Measurements from ENCODE around the gene TADA1. TPM values are rescaled to one million over a fixed set of nuclear protein-coding genes. Genes with fewer than 3 reads are reported as not detected.
"Not testable (repeated sequence)": the region's sequence is repeated elsewhere in the genome, so short reads cannot be mapped to it uniquely, and the experiment has no call there.

TADA1 gene
- total RNA-seq, 1 donor from 2014 or later = 9.6 TPM

DNA sequence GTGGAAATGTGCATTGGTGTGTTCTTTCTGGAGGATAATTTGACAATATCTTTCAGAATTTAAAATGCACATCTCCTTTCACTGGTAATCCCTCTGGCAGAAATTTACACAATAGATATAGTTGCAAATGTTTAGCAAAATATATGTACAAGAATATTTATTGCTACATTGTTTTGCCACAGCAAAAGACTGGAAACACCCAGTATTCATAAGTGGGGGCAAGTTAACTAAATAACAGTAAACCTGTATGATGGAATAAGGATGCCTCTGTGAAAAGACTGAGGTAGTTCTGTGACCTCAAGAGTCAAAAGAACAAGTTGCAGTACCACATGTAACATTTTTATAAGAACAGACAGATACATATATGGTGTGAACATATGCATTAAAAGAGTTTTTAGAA, 13.7 kb upstream of the TADA1 start:
- no peak for DNase-seq (ENCODE audit: low spot score)

DNA sequence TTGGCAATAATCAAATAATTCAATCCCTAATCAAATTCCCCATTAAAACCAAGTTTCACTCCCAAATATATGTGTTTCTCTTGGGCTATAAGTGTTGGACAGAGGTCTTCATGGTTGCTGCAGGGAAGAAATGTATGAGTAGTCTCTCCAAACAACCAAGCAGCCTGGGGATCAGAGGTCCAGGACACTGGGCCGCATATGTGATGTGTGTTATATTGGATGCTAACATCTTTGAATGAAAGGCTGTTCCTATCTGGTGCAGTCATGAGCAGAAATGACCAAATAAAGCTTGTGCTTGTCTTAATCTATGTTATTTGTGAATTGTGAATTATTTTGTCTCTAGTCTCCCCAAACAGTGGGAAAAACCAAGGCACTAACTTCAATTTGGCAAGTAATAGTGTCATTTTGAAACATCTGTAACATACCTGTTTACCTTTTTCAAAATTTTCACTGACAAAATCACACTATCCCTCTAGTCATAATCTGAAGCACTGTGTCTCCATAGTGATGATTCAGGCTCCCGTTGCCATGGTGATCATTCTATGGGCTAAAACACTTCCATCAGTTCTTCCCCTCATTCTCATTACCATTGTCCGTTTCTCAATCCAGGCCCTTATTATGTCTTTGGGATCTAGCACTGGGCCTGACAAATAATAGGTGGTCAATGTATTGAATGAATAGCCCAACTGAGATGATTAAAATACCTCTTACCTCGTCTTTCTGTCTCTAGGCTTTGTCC, 12.5 kb upstream of the TADA1 start:
- DNase-seq (ENCODE audit: low spot score) = no peak

DNA sequence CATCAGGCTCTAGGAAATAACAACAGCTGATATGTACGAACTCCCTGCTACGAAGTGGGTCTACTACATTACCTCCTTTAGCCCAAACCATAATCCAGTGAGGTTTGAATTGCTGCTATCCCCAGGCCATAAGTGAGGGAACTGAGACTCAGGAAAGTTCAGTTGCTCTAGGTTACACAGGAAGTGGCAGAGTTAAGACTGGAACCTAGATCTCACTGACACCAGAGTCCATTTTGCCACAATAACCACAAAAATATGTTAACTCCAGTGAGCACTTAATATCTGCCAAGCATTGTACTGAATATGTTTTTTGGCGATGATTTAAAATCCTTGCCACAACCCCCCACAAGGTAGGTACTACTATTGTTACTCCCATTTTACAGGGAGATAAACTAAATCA, 8.9 kb upstream of the TADA1 start:
- no peak for DNase-seq (ENCODE audit: low spot score)

DNA sequence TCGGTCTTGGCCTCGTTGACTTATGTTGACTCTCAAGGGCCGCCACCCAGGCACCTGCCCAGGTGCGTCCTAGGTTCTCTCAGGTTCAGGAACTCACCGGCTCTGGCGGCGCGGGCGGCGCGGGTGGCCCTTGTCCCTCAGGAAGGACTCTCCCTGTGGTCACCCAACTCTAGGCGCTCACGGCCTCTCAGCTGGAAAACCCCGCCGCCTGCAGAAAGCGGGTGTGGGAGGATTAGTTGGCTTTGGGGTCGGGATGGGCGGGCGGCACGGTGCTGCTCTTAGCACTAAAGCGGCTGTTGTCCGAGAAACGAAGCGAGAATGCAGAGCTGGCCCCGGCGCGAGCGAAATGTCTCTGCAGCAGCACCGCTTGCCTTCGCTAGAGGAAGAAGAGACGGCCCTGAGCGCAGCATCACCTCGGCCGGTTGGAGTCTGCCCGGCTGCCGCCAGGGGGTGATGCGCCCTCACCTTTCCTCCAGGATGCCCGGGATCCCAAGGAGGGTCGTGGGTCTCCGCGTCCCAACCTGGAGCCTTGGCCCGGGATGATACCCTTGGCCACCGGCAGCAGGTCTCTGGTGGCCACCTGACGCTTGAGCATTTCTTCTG, 8.1 kb upstream of the TADA1 start:
- peak; percentile 19 for DNase-seq (ENCODE audit: low spot score)

DNA sequence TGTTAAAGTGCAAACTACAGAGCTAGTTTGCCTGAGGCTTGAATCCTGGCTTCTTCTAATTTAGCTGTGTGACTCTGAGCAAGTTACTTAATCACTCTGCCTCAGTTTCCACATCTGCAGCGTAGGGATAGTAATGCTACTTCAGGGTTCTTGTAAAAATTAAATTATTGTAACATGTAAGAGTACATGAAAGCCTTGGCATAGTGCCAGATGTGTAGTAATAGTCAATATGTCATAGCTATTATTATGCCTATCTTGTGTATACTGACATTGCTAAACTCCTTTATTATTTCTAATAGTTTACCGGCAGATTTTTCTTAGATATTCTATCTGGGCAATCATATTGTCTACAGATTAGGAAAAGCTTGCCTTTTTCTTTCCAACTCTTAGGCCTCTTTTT, 6.8 kb upstream of the TADA1 start:
- DNase-seq (ENCODE audit: low spot score) = no peak

DNA sequence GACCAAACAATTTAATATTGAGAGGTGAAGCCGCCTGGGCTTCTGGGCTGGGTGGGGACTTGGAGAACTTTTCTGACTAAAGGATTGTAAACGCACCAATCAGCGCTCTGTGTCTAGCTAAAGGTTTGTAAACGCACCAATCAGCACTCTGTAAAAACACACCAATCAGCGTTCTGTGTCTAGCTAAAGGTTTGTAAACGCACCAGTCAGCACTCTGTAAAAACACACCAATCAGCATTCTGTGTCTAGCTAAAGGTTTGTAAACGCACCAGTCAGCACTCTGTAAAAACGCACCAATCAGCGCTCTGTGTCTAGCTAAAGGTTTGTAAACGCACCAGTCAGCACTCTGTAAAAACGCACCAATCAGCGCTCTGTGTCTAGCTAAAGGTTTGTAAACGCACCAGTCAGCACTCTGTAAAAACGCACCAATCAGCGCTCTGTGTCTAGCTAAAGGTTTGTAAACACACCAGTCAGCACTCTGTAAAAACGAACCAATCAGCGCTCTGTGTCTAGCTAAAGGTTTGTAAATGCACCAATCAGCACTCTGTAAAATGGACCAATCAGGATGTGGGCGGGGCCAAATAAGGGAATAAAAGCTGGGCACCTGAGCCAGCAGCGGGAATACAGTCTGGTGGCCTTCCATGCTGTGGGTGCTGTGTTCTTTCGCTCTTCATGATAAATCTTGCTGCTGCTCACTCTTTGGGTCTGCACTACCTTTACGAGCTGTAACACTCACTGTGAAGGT, 2.3 kb upstream of the TADA1 start:
- DNase-seq (ENCODE audit: low spot score) = not testable (repeated sequence)

DNA sequence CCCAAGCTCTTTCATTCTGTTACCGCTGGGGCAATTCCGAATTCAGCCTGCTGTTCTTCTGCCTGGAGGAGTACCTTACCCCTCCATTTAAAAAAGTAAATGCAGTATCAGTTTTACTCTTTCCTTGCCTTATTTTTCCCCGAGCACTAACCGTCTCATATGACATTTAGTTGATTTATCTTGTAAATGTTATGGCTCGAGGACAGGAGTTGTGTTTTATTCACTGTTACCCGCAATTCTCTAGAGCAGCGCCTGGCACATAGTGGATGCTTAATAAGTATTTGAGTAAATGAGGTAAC, 425 bp upstream of the TADA1 start:
- DNase-seq (ENCODE audit: low spot score) = no peak

DNA sequence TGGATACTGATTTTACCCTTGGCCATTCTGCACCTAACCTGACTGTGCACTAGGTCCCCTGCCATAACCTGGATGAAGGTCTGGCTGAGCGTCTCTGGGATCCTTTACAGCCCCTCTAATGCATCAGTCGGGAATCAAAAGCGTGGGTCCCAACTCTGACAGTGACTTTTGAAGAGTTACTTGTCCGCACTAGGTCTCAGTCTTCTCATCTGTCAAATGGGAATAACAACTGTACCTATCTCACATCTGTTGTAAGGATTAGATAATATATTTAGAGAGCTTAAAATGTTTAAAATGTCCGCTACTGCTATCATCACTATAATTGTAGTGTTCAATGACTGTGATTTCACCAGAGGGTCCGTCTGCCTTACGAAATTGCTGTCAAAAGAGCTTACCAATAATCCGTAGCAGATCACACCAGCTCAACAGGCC, 746 bp downstream of the TADA1 start:
- no peak for DNase-seq (ENCODE audit: low spot score)

DNA sequence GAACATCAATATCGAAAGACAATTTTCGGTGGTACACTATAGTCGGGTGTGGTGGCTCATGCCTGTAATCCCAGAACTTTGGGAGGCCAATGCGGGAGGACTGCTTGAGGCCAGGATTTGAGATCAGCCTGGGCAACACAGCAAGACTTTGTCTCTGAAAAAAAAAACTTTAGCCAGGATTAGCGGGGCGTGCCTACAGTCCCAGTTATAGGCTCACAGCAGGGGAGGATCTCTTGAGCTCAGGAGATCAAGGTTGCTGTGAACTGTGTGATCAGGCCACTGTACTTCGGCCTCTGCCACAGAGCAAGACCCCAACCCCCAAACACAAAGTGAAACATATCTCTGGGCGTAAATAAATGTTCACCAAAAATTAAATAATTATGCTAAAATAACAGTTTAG, 1.6 kb downstream of the TADA1 start:
- no peak for DNase-seq (ENCODE audit: low spot score)

DNA sequence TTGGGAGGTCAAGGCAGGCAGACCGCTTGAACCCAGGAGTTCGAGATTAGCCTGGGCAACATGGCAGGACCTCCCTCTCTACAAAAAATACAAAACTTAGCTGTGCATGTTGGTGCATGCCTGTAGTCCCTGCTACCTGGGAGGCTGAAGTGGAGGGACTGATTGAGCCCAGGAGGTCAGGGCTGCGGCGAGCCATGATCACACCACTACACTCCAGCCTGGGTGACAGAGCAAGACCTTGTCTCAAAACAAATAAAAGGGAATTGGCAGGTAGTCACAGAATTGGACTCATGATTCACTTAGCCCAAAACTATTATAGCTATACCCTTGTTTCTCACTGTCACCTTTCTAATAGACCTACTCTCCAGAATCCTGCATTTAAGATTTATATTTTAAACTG, 5.5 kb downstream of the TADA1 start:
- no peak for DNase-seq (ENCODE audit: low spot score)

DNA sequence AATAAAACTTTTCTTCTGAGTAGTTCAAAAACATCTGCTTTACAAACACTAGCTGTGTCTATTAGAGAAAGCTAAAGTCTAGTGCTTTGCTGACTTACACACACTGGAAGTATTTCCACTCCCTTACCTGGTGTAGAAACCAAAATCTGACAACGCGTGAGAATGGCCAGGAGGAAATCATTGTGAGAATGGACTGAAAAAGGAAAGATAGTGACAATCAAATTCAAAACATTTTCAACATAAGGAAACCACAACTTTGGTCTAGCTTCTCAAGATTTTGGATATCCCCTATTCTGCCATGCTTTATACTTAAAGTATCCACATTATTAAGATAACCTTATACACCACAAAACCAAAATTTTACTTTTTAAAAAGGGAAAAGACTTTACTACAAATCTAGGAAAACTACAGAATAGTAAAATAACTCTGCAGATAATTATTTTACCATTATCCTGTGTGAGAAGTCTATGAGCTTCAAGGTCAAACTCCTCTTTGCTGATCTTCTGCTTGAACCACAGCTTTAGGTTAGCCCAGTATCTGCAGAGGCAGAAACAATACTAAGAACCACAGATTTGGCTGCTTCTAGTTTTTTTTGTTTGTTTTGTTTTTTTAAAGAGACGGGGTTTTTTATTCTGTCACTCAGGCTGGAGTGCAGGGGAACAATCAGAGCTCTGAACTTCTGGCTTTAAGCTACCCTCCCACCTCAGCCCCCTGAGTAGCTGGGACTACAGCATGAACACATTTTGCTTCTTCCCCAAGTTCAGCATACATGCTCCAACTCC, 6.6 kb downstream of the TADA1 start:
- DNase-seq (ENCODE audit: low spot score) = no peak

DNA sequence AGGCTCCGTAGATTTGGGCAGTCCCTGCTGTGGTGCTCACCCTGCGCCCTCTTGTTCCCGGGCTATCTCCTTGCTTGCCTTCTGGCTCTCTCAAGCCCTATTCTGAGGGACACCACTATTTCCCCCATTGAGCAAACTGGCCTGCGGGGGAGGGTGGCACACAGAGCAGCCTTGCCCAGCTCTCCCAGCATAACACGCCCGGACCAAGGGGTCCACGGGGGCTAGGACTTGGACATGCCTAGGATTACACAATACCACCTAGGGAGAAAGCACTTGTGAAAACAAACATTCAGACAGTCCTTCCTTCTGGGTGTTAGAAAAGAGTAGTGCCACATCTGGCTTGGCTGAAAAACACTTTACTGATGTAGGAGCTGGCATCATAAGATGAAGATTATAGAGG, 7.4 kb downstream of the TADA1 start:
- no peak for DNase-seq (ENCODE audit: low spot score)

DNA sequence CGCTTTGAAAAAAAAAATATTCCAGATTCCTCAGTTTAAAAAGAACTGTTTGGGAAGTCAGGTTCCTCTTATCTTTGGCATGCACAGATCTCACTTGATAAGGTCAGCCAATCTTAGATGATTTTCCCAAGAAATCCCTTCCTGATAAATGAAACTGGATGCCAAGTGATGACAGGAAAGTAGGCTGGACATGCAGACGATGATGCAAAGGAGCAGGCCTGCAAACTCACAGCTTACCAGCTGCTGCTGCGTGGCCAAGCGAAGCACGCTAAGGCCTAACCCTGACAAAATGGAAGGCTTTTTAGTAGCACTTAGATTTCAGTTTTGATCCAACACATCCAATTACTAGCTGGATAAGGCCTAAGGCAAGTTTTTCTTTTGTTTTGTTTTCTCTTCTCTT, 10.1 kb downstream of the TADA1 start:
- no peak for DNase-seq (ENCODE audit: low spot score)

DNA sequence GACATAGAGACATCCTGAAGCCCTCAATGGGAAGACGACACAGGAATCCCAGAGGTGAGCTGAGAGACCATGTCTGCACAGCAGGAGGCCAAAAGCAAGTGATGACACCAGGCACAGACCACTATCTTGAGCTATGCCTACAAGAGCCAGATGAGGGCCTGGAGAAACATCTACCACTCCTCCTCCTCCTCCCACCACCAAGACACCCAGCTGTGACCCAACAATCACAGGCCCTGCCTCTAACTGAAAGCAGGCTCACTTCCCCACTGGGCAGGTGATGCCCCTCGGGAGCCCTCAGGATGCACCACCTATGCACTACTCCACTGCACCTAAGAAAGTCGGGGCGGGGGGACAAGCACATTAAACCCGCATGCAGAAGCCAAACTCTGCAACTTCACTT, 16.5 kb downstream of the TADA1 start:
- no peak for DNase-seq (ENCODE audit: low spot score)

DNA sequence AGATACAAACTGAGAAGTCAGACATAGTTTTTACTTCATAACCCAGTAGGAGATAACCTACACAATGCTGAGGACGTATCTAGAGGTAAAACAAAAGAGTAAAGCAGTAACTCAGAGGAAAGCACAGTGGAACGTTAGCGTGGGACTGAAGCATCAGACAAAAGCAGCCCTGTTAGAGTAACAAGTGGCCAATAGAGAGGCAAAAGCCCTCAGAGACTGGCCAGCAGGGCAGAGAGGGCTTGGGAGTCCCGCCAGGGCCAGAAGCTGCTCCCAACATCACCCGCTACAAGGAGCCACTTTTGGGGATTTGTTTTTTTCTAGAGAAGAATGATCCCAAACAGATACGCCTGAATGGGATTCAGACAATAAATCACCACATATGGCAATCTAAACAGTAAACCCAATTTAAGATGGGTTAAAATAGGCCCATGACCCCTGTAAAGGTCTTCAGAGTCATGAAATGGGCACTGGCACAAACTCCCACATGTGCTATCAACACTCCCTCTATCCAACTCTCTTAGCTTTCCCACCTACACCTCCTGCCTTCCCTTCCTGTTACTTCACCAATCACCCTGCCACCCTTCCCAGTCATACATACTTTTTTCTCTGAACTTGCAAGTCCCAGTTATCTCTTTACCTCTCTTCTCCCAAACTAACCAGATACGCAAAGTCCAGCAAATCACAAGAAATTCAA, 17.2 kb downstream of the TADA1 start:
- no peak for DNase-seq (ENCODE audit: low spot score)

DNA sequence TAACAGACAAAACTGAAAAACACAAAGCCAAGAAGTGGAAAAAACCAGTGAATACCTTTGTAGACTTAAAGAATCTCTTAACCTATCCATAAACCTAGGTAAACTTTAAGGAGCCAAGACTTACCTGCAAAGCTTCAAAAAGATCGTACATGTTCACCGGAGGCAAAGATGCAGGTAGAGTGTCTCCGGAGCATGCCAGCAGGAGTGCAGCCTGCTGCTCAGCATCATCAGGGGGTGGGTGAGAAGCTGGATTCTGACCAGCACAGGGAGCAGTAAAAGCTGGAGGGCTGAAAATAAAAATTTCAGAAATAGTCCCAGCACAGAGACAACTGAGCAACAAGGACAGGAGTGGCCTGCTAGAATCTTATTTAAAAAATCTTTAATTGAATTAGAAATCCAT, 18.1 kb downstream of the TADA1 start:
- no peak for DNase-seq (ENCODE audit: low spot score)

DNA sequence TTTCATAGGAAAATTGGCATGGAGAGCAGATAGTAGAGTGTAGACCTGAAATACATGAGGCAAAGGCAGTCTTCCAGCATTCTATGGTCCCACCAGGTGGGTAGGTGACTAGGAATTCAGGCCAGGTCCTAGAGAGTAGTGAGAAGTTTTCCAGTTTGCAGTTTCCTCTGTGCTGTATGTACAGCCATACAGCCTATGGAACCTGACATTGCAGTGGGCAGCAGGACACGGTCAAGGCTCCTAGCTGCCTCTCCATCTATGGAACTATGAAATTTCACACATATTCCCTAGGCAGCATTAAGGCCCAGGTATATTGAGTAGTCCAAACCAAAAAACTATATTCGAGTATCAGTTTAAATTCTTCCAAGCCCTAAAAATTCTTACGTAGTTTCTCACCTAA, 20.5 kb downstream of the TADA1 start:
- DNase-seq (ENCODE audit: low spot score) = no peak

DNA sequence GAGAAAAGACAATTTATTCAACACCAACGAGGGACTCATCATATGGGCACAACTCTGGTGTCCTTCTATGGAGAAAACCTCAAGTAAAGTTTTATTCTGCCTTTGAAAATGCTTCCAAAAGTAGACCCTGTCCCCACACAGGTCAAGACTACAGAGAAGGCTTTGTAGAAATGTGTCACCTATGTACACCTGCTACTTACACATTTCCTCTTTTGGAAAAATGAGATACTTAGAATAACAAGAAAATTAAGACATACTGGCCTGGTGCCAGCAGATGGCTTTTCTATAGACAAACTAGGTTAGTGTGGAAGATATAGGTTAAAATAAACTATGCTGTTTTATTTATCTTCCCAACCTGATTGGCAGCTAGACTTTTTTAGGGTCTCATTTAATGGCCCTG, 23.1 kb downstream of the TADA1 start:
- DNase-seq (ENCODE audit: low spot score) = no peak

DNA sequence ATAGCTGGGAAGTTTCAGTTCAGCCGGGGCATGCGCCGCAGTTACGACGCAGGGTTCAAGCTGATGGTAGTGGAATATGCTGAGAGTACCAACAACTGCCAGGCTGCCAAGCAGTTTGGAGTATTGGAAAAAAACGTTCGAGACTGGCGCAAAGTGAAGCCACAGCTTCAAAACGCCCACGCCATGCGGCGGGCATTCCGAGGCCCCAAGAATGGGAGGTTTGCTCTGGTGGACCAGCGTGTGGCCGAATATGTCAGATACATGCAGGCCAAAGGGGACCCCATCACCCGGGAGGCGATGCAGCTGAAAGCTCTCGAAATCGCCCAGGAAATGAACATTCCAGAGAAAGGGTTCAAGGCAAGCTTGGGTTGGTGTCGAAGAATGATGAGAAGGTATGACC, 26.9 kb downstream of the TADA1 start:
- DNase-seq (ENCODE audit: low spot score) = no peak

DNA sequence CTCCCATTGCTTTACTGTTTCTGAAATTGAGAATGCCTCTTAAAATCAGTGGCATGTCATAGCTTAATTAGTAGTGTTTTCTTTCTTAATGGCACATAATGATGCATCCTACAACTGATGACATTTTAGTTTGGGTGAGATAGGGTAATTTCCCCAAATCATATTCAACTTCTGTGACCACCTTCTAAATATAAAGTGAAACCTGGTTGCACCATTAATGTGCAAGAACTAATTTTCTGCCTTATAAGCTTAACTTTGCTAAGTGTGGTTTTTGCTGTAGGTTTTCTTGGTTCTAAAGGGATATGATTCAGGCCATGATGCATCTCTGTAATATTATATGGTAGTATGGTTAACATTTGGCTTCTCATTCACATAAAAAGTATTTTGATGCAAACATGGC, 27.9 kb downstream of the TADA1 start:
- no peak for DNase-seq (ENCODE audit: low spot score)

DNA sequence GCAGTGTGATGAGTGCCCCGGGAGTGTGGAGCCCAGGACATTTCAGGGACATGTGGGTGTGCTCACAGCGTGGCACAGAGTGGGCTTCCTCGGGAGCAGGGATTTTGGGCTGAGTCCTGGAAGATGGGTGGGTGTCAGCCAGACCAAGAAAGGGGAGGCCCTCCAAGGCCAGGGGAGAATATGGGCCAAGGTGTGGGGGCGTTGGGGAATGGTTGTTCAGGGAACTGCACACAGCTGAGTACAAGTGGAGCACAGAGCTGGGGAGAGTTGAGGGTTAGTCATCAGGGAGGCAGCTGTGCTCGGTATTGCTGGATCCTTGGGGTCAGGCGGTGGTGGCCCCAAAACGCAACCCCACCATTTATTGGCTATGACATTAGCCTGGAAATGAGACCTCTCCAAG, 31.3 kb downstream of the TADA1 start:
- DNase-seq (ENCODE audit: low spot score) = no peak

Data from mucosa of gallbladder (tissue), 1 donor.